Activated naive CD8-positive, alpha-beta T cell (primary cell): Measurements from ENCODE around the gene C19orf44.
"Not testable (repeated sequence)": the region's sequence is repeated elsewhere in the genome, so short reads cannot be mapped to it uniquely, and the experiment has no call there.

Experiments
- H3K27ac Mint-ChIP-seq: one replicate; pipeline ENCODE4 v1.8.0; 2021; ENCODE audit warnings: mixed read lengths
- H3K27me3 Mint-ChIP-seq: one replicate; pipeline ENCODE4 v1.8.0; 2021; ENCODE audit warnings: mixed read lengths
- H3K36me3 Mint-ChIP-seq: one replicate; pipeline ENCODE4 v1.8.0; 2021; ENCODE audit warnings: mixed read lengths
- H3K4me1 Mint-ChIP-seq: one replicate; pipeline ENCODE4 v1.8.0; 2021; ENCODE audit warnings: low read depth, mixed read lengths
- H3K4me3 Mint-ChIP-seq: one replicate; pipeline ENCODE4 v1.8.0; 2021; ENCODE audit warnings: mild to moderate bottlenecking, mixed read lengths
- H3K9me3 Mint-ChIP-seq: one replicate; pipeline ENCODE4 v1.8.0; 2021; ENCODE audit warnings: low read depth, mixed read lengths

C19orf44 gene

GRCh38 chr19:16532440-16533234, 36.4 kb downstream of the C19orf44 start:
- Mint-ChIP-seq H3K27me3 (no peaks in the 10 kb centered on the region), H3K27ac (no peak overlapping the region), H3K4me3 (no peak overlapping the region), H3K36me3 (no peaks in the 10 kb centered on the region), H3K4me1 (peaks cover 5% of the 10 kb centered on the region), H3K9me3 (no peaks in the 10 kb centered on the region)

- H3K27me3 Mint-ChIP-seq: no peaks in the 10 kb centered on the region
- no peak overlapping the region for H3K4me3 Mint-ChIP-seq
- H3K4me1 Mint-ChIP-seq: peaks cover 26% of the 10 kb centered on the region
- peaks cover 3% of the 10 kb centered on the region for H3K36me3 Mint-ChIP-seq
- no peaks in the 10 kb centered on the region for H3K9me3 Mint-ChIP-seq
- H3K27ac Mint-ChIP-seq: no peak overlapping the region
Observed at GRCh38 chr19:16535381-16535780, 39.2 kb downstream of the C19orf44 start.

- Mint-ChIP-seq H3K4me3 (no peak overlapping the region), H3K9me3 (no peaks in the 10 kb centered on the region), H3K27ac (no peak overlapping the region), H3K27me3 (no peaks in the 10 kb centered on the region), H3K4me1 (peaks cover 28% of the 10 kb centered on the region), H3K36me3 (peaks cover 3% of the 10 kb centered on the region)
Observed at GRCh38 chr19:16536130-16536529, 39.9 kb downstream of the C19orf44 start.

- Mint-ChIP-seq H3K27me3 (no peaks in the 10 kb centered on the region), H3K9me3 (no peaks in the 10 kb centered on the region), H3K27ac (peak overlapping the region; percentile 28), H3K36me3 (peaks cover 6% of the 10 kb centered on the region), H3K4me3 (no peak overlapping the region), H3K4me1 (peaks cover 35% of the 10 kb centered on the region)
Observed at GRCh38 chr19:16537111-16537510, 40.9 kb downstream of the C19orf44 start.

- Mint-ChIP-seq H3K36me3 (peaks cover 6% of the 10 kb centered on the region), H3K4me3 (peak overlapping the region; percentile 96), H3K27me3 (no peaks in the 10 kb centered on the region), H3K9me3 (no peaks in the 10 kb centered on the region), H3K27ac (peak overlapping the region; percentile 87), H3K4me1 (peaks cover 55% of the 10 kb centered on the region)
Observed at GRCh38 chr19:16540948-16541347, 44.8 kb downstream of the C19orf44 start.

- peak overlapping the region; percentile 96 for H3K4me3 Mint-ChIP-seq
- no peaks in the 10 kb centered on the region for H3K27me3 Mint-ChIP-seq
- H3K27ac Mint-ChIP-seq: peak overlapping the region; percentile 87
- H3K4me1 Mint-ChIP-seq: peaks cover 56% of the 10 kb centered on the region
- H3K9me3 Mint-ChIP-seq: no peaks in the 10 kb centered on the region
- H3K36me3 Mint-ChIP-seq: peaks cover 6% of the 10 kb centered on the region
Observed at GRCh38 chr19:16541526-16542044, 45.4 kb downstream of the C19orf44 start.

- Mint-ChIP-seq H3K9me3 (no peaks in the 10 kb centered on the region), H3K27me3 (no peaks in the 10 kb centered on the region), H3K36me3 (peaks cover 6% of the 10 kb centered on the region), H3K4me1 (peaks cover 55% of the 10 kb centered on the region), H3K4me3 (peak within 1 kb of the TSS; percentile 96), H3K27ac (peak within 1 kb of the TSS; percentile 94)
Observed at GRCh38 chr19:16542045-16542909, 46.1 kb downstream of the C19orf44 start, which contains the start of gene CHERP. CHERP (minus strand) TSS chr19:16542437; CDS start chr19:16542378, 59 bp downstream.

- H3K27ac Mint-ChIP-seq: peak overlapping the region; percentile 94
- peaks cover 49% of the 10 kb centered on the region for H3K4me1 Mint-ChIP-seq
- peak overlapping the region; percentile 96 for H3K4me3 Mint-ChIP-seq
- H3K36me3 Mint-ChIP-seq: peaks cover 6% of the 10 kb centered on the region
- H3K9me3 Mint-ChIP-seq: no peaks in the 10 kb centered on the region
- no peaks in the 10 kb centered on the region for H3K27me3 Mint-ChIP-seq
Observed at GRCh38 chr19:16542910-16543472, 46.8 kb downstream of the C19orf44 start.

- peaks cover 43% of the 10 kb centered on the region for H3K4me1 Mint-ChIP-seq
- not testable (repeated sequence) for H3K36me3 Mint-ChIP-seq, H3K27me3 Mint-ChIP-seq, H3K9me3 Mint-ChIP-seq
- H3K4me3 Mint-ChIP-seq: peak overlapping the region; percentile 96
- peak overlapping the region; percentile 34 for H3K27ac Mint-ChIP-seq
Observed at GRCh38 chr19:16543734-16544133, 47.5 kb downstream of the C19orf44 start.

GRCh38 chr19:16544473-16545231, 48.5 kb downstream of the C19orf44 start:
- Mint-ChIP-seq H3K4me1 (peaks cover 37% of the 10 kb centered on the region), H3K27ac (peak overlapping the region; percentile 35), H3K4me3 (peak overlapping the region; percentile 59), H3K27me3 (no peaks in the 10 kb centered on the region), H3K36me3 (peaks cover 6% of the 10 kb centered on the region), H3K9me3 (no peaks in the 10 kb centered on the region)

- H3K4me3 Mint-ChIP-seq: no peak overlapping the region
- no peak overlapping the region for H3K27ac Mint-ChIP-seq
- H3K36me3 Mint-ChIP-seq: peaks cover 6% of the 10 kb centered on the region
- peaks cover 14% of the 10 kb centered on the region for H3K4me1 Mint-ChIP-seq
- no peaks in the 10 kb centered on the region for H3K9me3 Mint-ChIP-seq
- H3K27me3 Mint-ChIP-seq: no peaks in the 10 kb centered on the region
Observed at GRCh38 chr19:16548956-16549355, 52.8 kb downstream of the C19orf44 start.

GRCh38 chr19:16551902-16552301, 55.7 kb downstream of the C19orf44 start:
- H3K4me1 Mint-ChIP-seq, H3K9me3 Mint-ChIP-seq, H3K36me3 Mint-ChIP-seq, H3K4me3 Mint-ChIP-seq, H3K27ac Mint-ChIP-seq, H3K27me3 Mint-ChIP-seq: not testable (repeated sequence)

GRCh38 chr19:16554776-16555175, 58.6 kb downstream of the C19orf44 start:
- Mint-ChIP-seq H3K4me3 (no peak overlapping the region), H3K4me1 (peaks cover 4% of the 10 kb centered on the region), H3K36me3 (peaks cover 8% of the 10 kb centered on the region), H3K27me3 (no peaks in the 10 kb centered on the region), H3K27ac (no peak overlapping the region), H3K9me3 (no peaks in the 10 kb centered on the region)

- Mint-ChIP-seq H3K4me3 (no peak overlapping the region), H3K27ac (no peak overlapping the region), H3K27me3 (no peaks in the 10 kb centered on the region), H3K36me3 (peaks cover 10% of the 10 kb centered on the region), H3K4me1 (peaks cover 9% of the 10 kb centered on the region), H3K9me3 (no peaks in the 10 kb centered on the region)
Observed at GRCh38 chr19:16559780-16560276, 63.6 kb downstream of the C19orf44 start.
